ENCODE measurements around the gene RYR2.
"Not testable (repeated sequence)": the region's sequence is repeated elsewhere in the genome, so short reads cannot be mapped to it uniquely, and the experiment has no call there.

The RYR2 gene

GRCh38 chr1:237794071-237794470 lies 752.1 kb downstream of the RYR2 start:
- DNase-seq (ENCODE audit: low read depth) = no peak

GRCh38 chr1:237795558-237795957 lies 753.6 kb downstream of the RYR2 start:
- DNase-seq (ENCODE audit: low read depth) = no peak

DNA sequence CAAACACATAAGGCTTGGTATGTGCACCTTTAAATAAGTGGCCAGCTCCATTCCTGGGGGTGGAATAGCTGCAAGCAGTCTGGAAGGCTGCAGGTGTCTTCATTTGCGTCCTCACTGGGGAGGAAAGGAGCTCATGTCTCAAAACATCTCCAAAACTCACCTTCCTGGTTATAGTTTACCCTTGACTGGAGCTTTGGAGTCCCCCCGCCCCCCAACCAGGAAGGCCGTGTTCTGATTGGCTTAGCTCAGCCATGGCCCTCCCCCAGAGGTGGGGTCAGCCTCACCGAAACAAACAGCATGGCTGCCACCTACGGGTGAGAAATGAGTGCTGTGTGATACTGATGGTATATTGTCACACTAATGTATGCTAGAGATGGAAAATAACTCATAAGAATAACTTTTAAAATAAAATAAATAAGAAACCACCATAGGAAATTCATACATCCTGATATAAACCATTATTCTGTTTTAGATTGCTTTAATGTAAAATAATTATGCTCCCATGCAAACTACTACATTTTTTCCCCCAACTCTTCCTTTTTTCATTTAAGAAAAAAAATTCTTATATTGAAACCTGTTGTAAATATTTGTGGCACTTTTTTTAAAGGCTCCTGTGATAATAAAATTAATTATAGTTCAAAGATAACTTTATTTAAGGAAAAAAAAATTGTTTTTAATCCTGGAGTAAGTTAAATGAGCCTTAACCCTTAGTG lies 757.9 kb downstream of the RYR2 start:
- DNase-seq (ENCODE audit: low read depth) = no peak

DNA sequence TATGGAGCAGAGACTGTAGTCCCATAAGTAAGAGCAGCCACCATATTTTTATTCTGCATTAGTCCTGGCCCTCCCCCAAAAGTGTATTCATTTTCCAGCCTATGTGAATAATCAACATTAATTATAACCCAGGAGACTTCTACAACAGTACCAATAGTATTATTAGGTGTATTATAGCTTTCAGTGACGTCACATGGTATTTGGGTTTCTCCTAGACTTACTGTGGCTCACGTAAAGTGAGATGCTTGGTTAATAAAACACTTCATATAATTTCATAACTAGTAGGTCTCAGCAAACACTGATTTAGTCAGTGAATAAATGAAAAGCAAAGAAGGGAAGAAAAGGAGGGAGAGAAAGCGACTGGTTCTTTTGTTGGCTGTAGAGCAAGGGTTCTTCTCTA lies 762.5 kb downstream of the RYR2 start:
- no peak for DNase-seq (ENCODE audit: low read depth)

DNA sequence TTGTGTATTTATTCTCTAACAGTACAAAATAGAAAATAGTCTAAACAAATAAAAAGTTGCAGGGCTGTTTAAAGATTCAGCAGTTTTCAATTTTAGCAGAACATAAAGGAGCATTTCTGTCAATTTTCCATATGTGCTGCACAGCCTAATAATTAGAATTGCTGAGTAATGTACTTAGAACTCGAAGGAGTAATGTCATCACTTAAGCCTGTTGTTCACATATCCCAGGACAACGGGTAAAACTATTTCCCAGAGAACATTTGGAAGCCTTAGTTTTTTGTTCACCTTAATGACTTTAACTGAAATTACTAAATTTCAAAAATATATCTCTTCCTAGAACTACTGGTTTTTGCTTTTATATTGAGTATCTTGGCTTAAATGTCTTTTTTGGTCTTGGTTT lies 767.1 kb downstream of the RYR2 start:
- no peak for DNase-seq (ENCODE audit: low read depth)

DNA sequence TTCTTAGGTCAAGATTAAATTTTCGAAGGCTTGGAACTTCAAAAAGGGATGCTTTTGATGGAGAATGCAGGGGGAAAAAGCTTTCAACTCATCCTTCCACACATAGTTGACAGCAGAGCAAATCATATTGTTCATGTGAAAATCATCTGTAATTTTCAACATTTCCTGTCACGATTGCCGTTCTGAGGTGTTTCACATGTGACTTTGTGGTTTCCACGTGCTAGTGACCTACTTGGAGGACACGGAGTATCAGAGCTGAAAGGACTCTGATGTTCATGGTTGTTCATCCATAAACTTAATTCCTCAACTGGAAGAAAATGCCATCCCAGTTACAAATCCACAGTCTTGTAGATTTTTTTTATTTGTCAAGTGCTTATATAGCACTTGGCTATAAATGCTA lies 769.6 kb downstream of the RYR2 start:
- DNase-seq (ENCODE audit: low read depth) = no peak

- no peak for DNase-seq (ENCODE audit: low read depth)
Measured at GRCh38 chr1:237812061-237812460, 770.1 kb downstream of the RYR2 start.

GRCh38 chr1:237814319-237814924 lies 772.4 kb downstream of the RYR2 start:
- no peak for DNase-seq (ENCODE audit: low read depth)

DNA sequence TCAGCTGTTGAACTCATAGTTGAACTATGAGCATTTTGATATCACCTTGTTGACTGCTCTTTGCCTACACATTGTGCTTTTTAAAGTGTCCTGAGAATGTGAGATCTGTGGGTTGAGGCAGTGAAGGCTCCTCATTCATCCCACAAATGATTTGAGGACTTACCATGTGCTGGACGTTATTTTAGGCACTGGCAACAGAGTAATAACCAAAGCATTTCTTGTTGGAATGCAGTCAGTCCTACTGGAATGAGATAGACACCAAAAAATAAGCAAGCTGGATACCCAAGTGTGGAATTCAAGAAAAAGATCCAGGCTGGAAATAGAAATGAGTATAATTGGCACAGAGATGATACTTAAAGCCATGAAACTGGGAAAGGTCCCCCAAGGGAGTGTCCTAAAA lies 775.3 kb downstream of the RYR2 start:
- no peak for DNase-seq (ENCODE audit: low read depth)

GRCh38 chr1:237820634-237821033 lies 778.6 kb downstream of the RYR2 start:
- DNase-seq (ENCODE audit: low read depth) = not testable (repeated sequence)

- DNase-seq (ENCODE audit: low read depth) = no peak
Measured at GRCh38 chr1:237832858-237833257, 790.9 kb downstream of the RYR2 start.

DNA sequence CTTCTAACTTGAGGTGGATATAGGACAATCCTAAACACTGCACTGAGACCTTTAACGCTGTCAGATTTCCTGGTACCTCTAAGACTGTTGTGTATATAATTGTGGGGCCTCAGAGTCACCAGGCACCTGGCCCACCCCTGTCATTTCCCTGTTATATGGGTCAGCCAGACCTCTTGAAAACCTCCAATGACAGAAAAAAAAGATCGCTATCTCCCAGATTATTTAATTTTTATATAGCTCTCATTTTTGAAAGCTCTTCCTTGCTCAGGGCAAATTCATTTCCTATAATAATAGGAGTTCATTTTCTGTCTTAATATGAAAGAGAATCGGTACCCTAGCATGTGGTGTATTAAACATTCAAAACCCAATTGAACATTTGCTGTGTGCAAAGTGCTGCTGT lies 792.1 kb downstream of the RYR2 start:
- no peak for DNase-seq (ENCODE audit: low read depth)

DNA sequence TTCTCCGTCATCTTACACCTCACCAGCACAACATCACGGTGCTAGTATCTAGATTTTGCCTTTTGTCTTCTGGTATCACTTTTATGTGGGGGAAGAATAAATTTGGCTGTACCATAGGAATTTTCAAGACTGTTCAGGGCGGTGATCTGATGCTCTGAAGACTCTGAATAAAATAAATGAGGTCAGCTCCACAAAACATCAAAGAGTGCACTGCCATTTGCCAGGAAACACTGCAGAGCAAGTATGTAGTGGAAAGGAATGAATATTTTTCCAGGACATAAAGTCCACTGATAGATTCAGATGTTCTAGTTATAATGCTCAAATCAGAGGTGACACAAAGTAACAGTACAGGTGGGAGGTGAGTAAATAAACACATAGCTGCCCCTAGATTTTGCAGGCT lies 792.5 kb downstream of the RYR2 start:
- DNase-seq (ENCODE audit: low read depth) = no peak

DNA sequence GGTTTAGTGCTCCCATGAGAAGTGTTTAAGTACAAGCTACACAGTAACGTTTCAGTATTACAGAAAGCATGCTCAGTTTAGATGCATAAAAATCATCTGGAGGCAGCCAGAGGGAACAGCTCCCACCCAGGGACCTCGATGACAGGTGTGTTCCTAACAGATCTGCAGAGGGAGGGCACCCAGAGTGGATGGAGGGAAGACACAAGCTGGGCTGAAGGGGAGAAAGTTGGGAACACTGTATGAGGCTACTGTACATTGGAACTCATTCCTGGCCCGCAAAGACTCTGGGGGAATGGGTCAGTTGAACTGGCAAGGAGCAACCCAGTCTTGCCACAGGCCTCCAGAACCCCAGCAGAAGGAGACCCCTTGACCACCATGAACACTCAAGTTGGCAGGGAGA lies 796.3 kb downstream of the RYR2 start:
- no peak for DNase-seq (ENCODE audit: low read depth)

DNA sequence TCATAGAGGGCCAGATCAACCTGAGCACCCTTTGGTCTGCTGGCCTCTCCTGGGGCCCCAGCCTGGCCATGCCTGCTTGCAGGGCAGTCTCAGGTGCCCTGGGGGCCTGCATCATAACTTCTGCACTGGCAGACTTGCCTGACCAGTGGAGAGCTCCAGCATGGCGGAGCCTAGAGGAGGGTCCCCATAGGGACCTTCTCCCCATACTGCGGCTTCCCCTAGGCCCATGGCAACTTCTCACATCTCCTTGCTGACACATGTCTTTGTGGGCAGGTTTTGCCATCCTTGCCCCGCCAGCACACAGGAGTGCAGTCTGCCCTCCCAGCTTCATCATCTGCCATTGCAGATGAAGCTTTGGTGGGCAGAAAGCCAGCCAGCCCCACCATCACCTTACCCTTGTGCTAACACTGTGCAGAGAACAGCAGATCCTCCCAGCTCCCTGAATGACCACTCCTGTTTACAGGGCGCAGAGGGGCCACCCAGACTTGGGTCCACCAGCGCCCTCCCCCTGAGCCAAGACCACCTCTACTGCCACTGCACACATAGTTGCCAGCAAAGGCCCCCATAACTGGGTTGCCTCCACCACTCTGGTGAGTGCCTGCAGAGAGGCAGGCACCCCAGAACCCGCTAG lies 797.0 kb downstream of the RYR2 start:
- DNase-seq (ENCODE audit: low read depth) = no peak

DNA sequence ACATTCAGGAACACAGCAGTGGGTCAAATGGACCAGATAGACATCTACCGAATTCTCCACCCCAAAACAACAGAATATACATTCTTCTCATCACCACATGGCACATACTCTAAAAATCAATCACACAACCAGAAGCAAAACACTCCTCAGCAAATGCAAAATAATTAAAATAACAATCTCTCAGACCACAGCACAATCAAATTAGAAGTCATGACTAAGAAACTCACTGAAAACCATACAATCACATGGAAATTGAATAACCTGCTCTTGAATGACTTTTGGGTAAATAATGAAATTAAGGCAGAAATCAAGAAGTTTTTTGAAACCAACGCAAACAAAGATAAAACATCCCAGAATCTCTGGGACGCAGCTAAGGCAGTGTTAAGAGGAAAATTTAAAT lies 799.5 kb downstream of the RYR2 start:
- no peak for DNase-seq (ENCODE audit: low read depth)

- DNase-seq (ENCODE audit: low read depth) = not testable (repeated sequence)
Measured at GRCh38 chr1:237843516-237843915, 801.5 kb downstream of the RYR2 start.

DNA sequence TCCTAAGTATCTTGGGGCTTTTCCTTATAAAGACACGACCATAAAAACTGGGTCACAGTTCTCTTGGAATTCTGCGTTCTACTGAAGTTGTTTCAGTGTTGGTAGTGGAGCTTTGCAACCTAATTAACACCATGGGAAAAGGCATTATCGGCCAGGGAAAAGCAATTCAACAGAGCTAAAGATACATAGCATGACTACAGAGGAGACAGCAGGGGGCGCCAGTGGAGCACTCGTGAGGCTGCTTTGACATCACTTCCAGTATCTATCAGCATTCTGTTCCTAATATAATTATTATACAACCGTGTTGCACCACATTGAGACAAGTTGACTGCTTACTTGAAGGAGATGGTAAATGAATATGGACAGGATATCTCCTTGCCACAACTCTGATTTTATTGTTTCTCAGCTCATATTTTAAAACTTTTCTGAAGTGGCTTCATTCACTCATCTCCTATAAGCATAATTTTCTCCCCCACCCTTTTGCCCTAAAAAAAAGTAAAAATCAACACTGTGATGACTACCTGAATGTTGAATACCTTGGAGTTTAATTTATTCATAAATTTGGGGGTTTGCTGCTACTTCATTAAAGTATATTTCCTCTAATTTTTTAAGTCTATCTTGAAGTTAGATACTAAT lies 809.3 kb downstream of the RYR2 start:
- no peak for DNase-seq (ENCODE audit: low read depth)

DNA sequence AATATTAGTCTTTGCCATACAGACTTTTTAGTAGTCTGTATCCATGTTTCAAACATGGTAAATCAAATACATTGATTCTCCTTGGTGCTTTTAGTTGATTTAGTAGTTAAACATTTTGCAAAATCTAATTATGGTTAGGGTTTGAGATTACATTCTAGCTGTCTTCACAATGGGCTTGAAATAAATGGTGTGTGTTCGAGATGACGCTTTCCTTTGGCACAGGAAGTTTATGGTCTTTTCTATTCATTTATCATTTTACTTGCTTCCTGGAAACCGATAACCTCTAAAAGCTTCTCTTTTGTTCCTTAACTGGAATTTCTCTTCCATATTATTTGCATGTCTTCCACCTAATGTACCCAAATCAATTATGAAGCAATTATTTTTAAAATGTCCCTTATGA lies 810.4 kb downstream of the RYR2 start:
- DNase-seq (ENCODE audit: low read depth) = no peak

DNA sequence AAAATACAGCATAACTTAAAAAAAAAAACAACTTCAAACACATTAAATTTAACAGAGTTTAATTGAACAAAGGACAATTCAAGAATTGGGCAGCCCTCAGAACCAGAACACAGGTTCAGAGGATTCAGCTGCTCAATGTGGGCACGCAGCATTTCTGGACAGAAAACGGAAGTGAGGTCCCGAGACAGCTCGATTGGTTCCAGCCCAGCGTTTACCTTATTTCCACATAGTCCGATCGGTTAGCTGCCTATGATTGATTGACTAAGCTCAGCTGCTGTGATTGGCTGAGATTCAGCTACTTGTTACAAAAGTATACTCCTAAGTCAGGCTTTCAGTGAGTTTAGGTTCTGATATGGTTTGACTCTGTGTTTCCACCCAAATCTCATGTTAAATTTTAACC lies 815.5 kb downstream of the RYR2 start:
- DNase-seq (ENCODE audit: low read depth) = no peak

DNA sequence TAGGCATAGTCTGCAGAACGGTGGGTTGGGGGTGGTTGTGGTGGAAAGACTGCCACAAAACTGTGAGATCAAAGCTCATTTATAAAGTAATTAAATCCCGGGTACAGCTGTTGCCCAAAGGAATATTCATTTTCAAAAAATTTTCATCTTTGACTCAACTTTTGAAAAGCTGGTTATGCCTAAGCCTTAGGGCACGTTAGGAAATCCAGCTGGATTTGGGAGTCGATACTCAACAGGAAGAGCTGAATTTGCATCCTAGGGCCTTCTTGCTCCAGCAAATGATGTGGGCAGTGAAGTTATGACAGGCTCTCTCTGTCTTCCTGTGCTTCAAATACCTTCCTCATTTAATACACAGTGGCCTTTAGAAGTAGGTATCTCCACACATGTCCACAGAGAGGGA lies 817.0 kb downstream of the RYR2 start:
- no peak for DNase-seq (ENCODE audit: low read depth)

DNA sequence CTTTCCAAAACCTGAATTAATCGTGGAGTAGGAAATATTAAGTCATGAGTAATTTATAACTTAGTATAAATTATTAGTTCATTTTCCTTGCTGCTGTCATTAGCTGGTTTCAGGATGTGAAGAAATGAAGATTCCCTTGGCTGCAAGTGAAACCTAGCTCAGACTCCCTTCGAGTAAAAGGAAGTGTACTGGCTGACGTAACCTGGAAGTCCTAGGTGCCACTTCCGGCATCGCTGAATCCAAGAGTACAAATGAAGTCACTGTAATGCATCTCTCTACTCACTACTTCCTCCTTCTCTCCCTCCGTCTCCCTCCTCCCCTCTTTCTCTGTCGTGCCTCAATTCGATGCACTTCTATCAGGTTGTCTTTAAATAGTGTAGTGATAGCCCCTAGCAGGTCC lies 820.0 kb downstream of the RYR2 start:
- DNase-seq (ENCODE audit: low read depth) = no peak

DNA sequence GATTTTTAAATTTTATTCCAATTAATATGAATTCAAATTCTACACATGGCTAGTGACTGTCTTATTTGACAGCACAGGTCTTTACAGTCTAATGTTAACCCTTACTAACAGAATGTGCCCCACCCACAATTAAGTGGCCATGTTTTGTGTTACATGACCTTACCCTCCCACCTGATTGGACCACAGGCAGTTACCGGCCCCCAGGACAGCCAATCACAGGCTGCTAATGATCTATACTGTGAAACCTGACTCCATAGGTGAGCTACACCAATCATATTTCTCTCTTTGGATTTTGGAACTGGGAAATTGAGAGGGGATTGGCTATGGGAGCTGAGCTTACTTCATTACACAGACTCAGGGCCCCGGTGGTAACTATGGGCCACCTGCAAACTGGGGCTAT lies 821.2 kb downstream of the RYR2 start:
- no peak for DNase-seq (ENCODE audit: low read depth)

Data from stimulated activated CD4-positive, alpha-beta T cell treated with anti-CD3 and anti-CD28 coated beads, Interleukin-2, amount 100 ng/mL, for 4 hours (primary cell).